ENCODE measurements around the gene SBK1.
"Not testable (repeated sequence)": the region's sequence is repeated elsewhere in the genome, so short reads cannot be mapped to it uniquely, and the experiment has no call there.

Gene SBK1

GRCh38 chr16:28291651-28292626 is at the start of gene SBK1:
Gene SBK1, plus strand, starts transcription at chr16:28292525. Its CDS starts 24,867 bp downstream, at chr16:28317392.
- TF ChIP-seq CTCF (IDR thresholded peaks at IDR 0.05; ENCODE audit: borderline replicate concordance, insufficient read depth, low read depth, low read length): no peak
- H3K4me3 ChIP-seq (ENCODE audit: low read depth, low read length): peak within 1 kb of the TSS; percentile 45

- H3K4me3 ChIP-seq (ENCODE audit: low read depth, low read length): not testable (repeated sequence)
These were observed 42.8 kb upstream of the SBK1 start for GRCh38 chr16:28249483-28249882.

GRCh38 chr16:28250999-28251398 is 41.3 kb upstream of the SBK1 start:
- no peak overlapping the region for H3K4me3 ChIP-seq (ENCODE audit: low read depth, low read length)
- no peak for TF ChIP-seq CTCF (IDR thresholded peaks at IDR 0.05; ENCODE audit: borderline replicate concordance, insufficient read depth, low read depth, low read length)

GRCh38 chr16:28254158-28254557 is 38.2 kb upstream of the SBK1 start:
- TF ChIP-seq CTCF (IDR thresholded peaks at IDR 0.05; ENCODE audit: borderline replicate concordance, insufficient read depth, low read depth, low read length): no peak
- no peak overlapping the region for H3K4me3 ChIP-seq (ENCODE audit: low read depth, low read length)

- H3K4me3 ChIP-seq (ENCODE audit: low read depth, low read length): no peak overlapping the region
- TF ChIP-seq CTCF (IDR thresholded peaks at IDR 0.05; ENCODE audit: borderline replicate concordance, insufficient read depth, low read depth, low read length): no peak
These were observed 36.5 kb upstream of the SBK1 start for GRCh38 chr16:28255838-28256237.

GRCh38 chr16:28257256-28257655 is 35.1 kb upstream of the SBK1 start:
- H3K4me3 ChIP-seq (ENCODE audit: low read depth, low read length): no peak overlapping the region
- TF ChIP-seq CTCF (IDR thresholded peaks at IDR 0.05; ENCODE audit: borderline replicate concordance, insufficient read depth, low read depth, low read length): no peak

GRCh38 chr16:28258567-28258966 is 33.8 kb upstream of the SBK1 start:
- TF ChIP-seq CTCF (IDR thresholded peaks at IDR 0.05; ENCODE audit: borderline replicate concordance, insufficient read depth, low read depth, low read length): no peak
- H3K4me3 ChIP-seq (ENCODE audit: low read depth, low read length): no peak overlapping the region
